PC-9 (cell line): ENCODE results near the gene CTNND2.

ENCODE experiments used
- CTCF ChIP-seq: fragments of 200-600 bp; sonication (generic); conservative IDR thresholded peaks from 2 replicates; pipeline ENCODE4 v1.6.1; 2017; ENCODE audit warnings: mixed run types, antibody characterized with exemption, mild to moderate bottlenecking, moderate library complexity
- EZH2 ChIP-seq: fragments of 200-600 bp; sonication (generic); IDR thresholded peaks from 2 replicates; pipeline ENCODE4 v1.8.0; 2017; ENCODE audit warnings: antibody characterized with exemption, low read depth

DNA sequence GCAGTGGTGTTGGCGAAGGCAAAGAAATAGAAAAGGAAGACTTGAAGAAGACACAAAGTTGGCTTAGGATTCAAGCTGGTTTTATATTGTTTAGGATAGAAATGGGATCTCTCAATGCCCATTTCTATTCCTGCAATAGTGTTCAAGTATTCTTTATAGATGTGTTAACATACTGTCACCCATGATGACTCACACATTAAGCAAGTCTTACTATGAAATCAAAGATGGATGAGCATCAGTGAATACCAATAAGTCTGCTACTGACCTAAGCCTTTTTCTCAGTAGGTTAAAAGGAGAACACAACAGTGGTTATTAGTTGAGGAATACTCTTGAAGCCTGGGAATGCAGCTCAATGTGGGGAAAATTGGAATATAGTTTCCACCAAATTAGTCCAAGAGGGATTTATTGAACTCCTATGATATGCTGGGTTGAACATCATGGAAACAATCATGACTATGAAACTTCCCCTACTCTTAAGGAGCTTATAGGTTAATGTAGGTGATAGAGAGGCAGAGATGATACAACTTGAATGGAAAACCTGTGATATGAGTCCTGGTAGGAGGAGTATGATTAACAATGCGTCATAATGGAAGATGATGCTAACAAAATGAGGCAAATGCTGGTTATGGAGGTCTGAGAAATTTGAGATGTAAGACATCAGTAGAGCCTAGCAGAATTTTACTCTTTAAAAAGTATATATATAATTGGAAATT lies 726.1 kb downstream of the CTNND2 start:
- TF ChIP-seq CTCF: no peak
- TF ChIP-seq EZH2: no peak
